SK-N-SH treated with all-trans-retinoic acid at 6 μM for 48 hours (cell line): Measurements from ENCODE around the gene CD207.

ENCODE experiments used
- ATAC-seq: fragments of 200-7000 bp; cut with Tn5 transposase; 3 replicates; pipeline ENCODE4 v1.9.1; 2020; ENCODE audit warnings: mild to moderate bottlenecking, moderate library complexity
- ARNTL ChIP-seq: fragments of 450-650 bp; formaldehyde crosslinking; IDR thresholded peaks from 2 replicates; pipeline ENCODE4 v1.5.0; 2020; ENCODE audit warnings: low read depth, mild to moderate bottlenecking, moderate library complexity, borderline replicate concordance
- BACH2 ChIP-seq: fragments of 250-450 bp; sonication (Bioruptor Pico); IDR thresholded peaks from 2 replicates; pipeline ENCODE4 v1.9.0; 2021; ENCODE audit warnings: mild to moderate bottlenecking, borderline replicate concordance
- CREB5 ChIP-seq: fragments of 250-450 bp; sonication (Bioruptor Pico); IDR thresholded peaks from 2 replicates; pipeline ENCODE4 v1.5.1; 2020; ENCODE audit warnings: low read depth, mild to moderate bottlenecking, moderate library complexity
- CSRNP3 ChIP-seq: fragments of 250-450 bp; sonication (Bioruptor Pico); IDR thresholded peaks from 2 replicates; pipeline ENCODE4 v1.5.1; 2021; ENCODE audit warnings: mild to moderate bottlenecking, moderate library complexity
- ESRRG ChIP-seq: fragments of 250-450 bp; sonication (Bioruptor Pico); IDR thresholded peaks from 2 replicates; pipeline ENCODE4 v1.6.1; 2021; ENCODE audit warnings: mild to moderate bottlenecking
- GLIS3 ChIP-seq: fragments of 250-450 bp; sonication (Bioruptor Pico); IDR thresholded peaks from 2 replicates; pipeline ENCODE4 v1.5.0; 2020; ENCODE audit warnings: mild to moderate bottlenecking, moderate library complexity
- ISL1 ChIP-seq: fragments of 250-450 bp; sonication (Bioruptor Pico); IDR thresholded peaks from 2 replicates; pipeline ENCODE4 v2.1.2; 2022; ENCODE audit warnings: mild to moderate bottlenecking, moderate library complexity
- OSR1 ChIP-seq: fragments of 250-450 bp; sonication (Bioruptor Pico); IDR thresholded peaks from 2 replicates; pipeline ENCODE4 v1.8.0; 2022; ENCODE audit warnings: moderate library complexity, mild to moderate bottlenecking, inconsistent platforms
- PPARA ChIP-seq: fragments of 250-450 bp; sonication (Bioruptor Pico); IDR thresholded peaks from 2 replicates; pipeline ENCODE4 v1.5.0; 2020; ENCODE audit warnings: mild to moderate bottlenecking, borderline replicate concordance
- RARB ChIP-seq: fragments of 250-450 bp; sonication (Bioruptor Pico); IDR thresholded peaks from 2 replicates; pipeline ENCODE4 v1.8.0; 2021; ENCODE audit warnings: mild to moderate bottlenecking, moderate library complexity
- SNAI2 ChIP-seq: fragments of 250-450 bp; sonication (Bioruptor Pico); IDR thresholded peaks from 2 replicates; pipeline ENCODE4 v1.5.0; 2020; ENCODE audit warnings: mild to moderate bottlenecking, moderate library complexity
- TOX ChIP-seq: fragments of 250-450 bp; sonication (Bioruptor Pico); IDR thresholded peaks from 2 replicates; pipeline ENCODE4 v1.8.0; 2021; ENCODE audit warnings: mild to moderate bottlenecking, moderate library complexity, borderline replicate concordance
- TSHZ2 ChIP-seq: fragments of 250-450 bp; sonication (Bioruptor Pico); IDR thresholded peaks from 2 replicates; pipeline ENCODE4 v1.5.0; 2020; ENCODE audit warnings: mild to moderate bottlenecking, moderate library complexity
- ZFP3 ChIP-seq: fragments of 250-450 bp; sonication (Bioruptor Pico); IDR thresholded peaks from 2 replicates; pipeline ENCODE4 v1.5.0; 2020; ENCODE audit warnings: mild to moderate bottlenecking, moderate library complexity
- ZFP30 ChIP-seq: fragments of 450-650 bp; formaldehyde crosslinking; IDR thresholded peaks from 2 replicates; pipeline ENCODE4 v1.5.0; 2022; ENCODE audit warnings: mild to moderate bottlenecking, moderate library complexity
- ZNF565 ChIP-seq: fragments of 450-650 bp; formaldehyde crosslinking; conservative IDR thresholded peaks from 2 replicates; pipeline ENCODE4 v1.5.0; 2020; ENCODE audit warnings: low read depth, mild to moderate bottlenecking, moderate library complexity
- ZNF70 ChIP-seq: fragments of 450-650 bp; formaldehyde crosslinking; IDR thresholded peaks from 2 replicates; pipeline ENCODE4 v1.5.0; 2020; ENCODE audit warnings: mild to moderate bottlenecking, moderate library complexity
- ZNF8 ChIP-seq: fragments of 450-650 bp; formaldehyde crosslinking; IDR thresholded peaks from 2 replicates; pipeline ENCODE4 v1.5.0; 2020; ENCODE audit warnings: mild to moderate bottlenecking, moderate library complexity
- TF ChIP-seq, protein P1 (sequence below): fragments of 250-450 bp; sonication (Bioruptor Pico); IDR thresholded peaks from 2 replicates; pipeline ENCODE4 v1.8.0; 2020; ENCODE audit warnings: mild to moderate bottlenecking, moderate library complexity, borderline replicate concordance

The CD207 gene

DNA sequence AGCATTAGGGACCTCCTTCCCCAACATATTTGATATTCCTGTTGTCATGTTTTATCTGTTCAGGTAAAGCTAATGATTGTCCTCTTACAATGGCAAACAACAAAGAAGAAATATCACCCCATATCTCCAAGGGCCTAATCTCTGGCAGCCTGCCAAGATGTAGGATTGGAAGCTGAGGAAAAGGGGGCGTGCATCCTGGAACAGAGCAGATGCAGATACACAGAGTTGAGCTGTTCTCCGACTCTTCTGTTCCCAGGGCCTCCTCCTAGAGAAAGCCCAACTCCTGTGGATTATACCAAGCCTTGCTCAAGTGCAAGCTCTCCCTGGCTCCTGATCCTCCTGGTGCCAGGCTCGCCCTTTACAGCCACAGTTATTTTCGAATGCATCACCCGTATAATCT, 35.2 kb upstream of the CD207 start:
- TF ChIP-seq CSRNP3, result no peak
- no peak for TF ChIP-seq ZNF565 (CRISPR knock-in tag)
- no peak for TF ChIP-seq CREB5 (CRISPR knock-in tag)
- no peak for TF ChIP-seq ZFP3 (CRISPR knock-in tag)
- TF ChIP-seq ZNF70 (CRISPR knock-in tag), result no peak
- no peak for TF ChIP-seq ZFP30 (CRISPR knock-in tag)
- TF ChIP-seq, protein P1, sequence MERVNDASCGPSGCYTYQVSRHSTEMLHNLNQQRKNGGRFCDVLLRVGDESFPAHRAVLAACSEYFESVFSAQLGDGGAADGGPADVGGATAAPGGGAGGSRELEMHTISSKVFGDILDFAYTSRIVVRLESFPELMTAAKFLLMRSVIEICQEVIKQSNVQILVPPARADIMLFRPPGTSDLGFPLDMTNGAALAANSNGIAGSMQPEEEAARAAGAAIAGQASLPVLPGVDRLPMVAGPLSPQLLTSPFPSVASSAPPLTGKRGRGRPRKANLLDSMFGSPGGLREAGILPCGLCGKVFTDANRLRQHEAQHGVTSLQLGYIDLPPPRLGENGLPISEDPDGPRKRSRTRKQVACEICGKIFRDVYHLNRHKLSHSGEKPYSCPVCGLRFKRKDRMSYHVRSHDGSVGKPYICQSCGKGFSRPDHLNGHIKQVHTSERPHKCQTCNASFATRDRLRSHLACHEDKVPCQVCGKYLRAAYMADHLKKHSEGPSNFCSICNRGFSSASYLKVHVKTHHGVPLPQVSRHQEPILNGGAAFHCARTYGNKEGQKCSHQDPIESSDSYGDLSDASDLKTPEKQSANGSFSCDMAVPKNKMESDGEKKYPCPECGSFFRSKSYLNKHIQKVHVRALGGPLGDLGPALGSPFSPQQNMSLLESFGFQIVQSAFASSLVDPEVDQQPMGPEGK (CRISPR knock-in tag), result no peak
- no peak for TF ChIP-seq ARNTL (CRISPR knock-in tag)
- no peak for TF ChIP-seq OSR1 (CRISPR knock-in tag)
- TF ChIP-seq ESRRG (CRISPR knock-in tag), result no peak
- TF ChIP-seq BACH2, result no peak
- TF ChIP-seq SNAI2, result no peak
- no peak for TF ChIP-seq ISL1
- no peak for TF ChIP-seq TOX (CRISPR knock-in tag)
- no peak for TF ChIP-seq GLIS3 (CRISPR knock-in tag)
- no peak for TF ChIP-seq RARB

GRCh38 chr2:70868970-70869369, 33.4 kb upstream of the CD207 start:
- TF ChIP-seq ISL1 (no peak), ZNF70 (CRISPR knock-in tag) (no peak), BACH2 (no peak), ZNF565 (CRISPR knock-in tag) (no peak), ESRRG (CRISPR knock-in tag) (no peak), RARB (no peak), CREB5 (CRISPR knock-in tag) (no peak), SNAI2 (no peak), TSHZ2 (CRISPR knock-in tag) (no peak), OSR1 (CRISPR knock-in tag) (no peak), PPARA (CRISPR knock-in tag) (no peak), CSRNP3 (no peak), ZFP30 (CRISPR knock-in tag) (no peak), TOX (CRISPR knock-in tag) (no peak), ARNTL (CRISPR knock-in tag) (no peak), ZNF8 (CRISPR knock-in tag) (no peak)
- TF ChIP-seq, protein P1 (CRISPR knock-in tag), result no peak
- ATAC-seq, result no peak

More for the DNA sequence above, 35.2 kb upstream of the CD207 start:
- no peak for ATAC-seq
